Fibroblast of skin of left biceps (primary cell): ENCODE data around the gene TIGD3.

Experiments used
- DNase-seq, 2 experiments: peaks; one replicate each; pipeline ENCODE4 v3.0.0-alpha.2; 2013; ENCODE audit warnings: low read depth in 2 of 2

TIGD3 gene

GRCh38 chr11:65354265-65355012, at the start of gene TIGD3:
Gene TIGD3 (plus strand): TSS chr11:65354751. CDS start chr11:65355809, 1,058 bp downstream.
- peak; percentile 72 to 76 for DNase-seq

GRCh38 chr11:65305501-65306268, 48.9 kb upstream of the TIGD3 start:
- no peak for DNase-seq

GRCh38 chr11:65307298-65308229, 47.0 kb upstream of the TIGD3 start:
- DNase-seq: no peak

- no peak for DNase-seq
Measured at GRCh38 chr11:65308281-65308891, 46.2 kb upstream of the TIGD3 start.

GRCh38 chr11:65309006-65309405, 45.5 kb upstream of the TIGD3 start:
- DNase-seq: no peak

GRCh38 chr11:65310215-65310614, 44.3 kb upstream of the TIGD3 start:
- no peak for DNase-seq

GRCh38 chr11:65310736-65311135, 43.8 kb upstream of the TIGD3 start:
- no peak for DNase-seq

- DNase-seq: no peak
Measured at GRCh38 chr11:65311170-65311678, 43.3 kb upstream of the TIGD3 start.

- no peak for DNase-seq
Measured at GRCh38 chr11:65314501-65315203, 39.9 kb upstream of the TIGD3 start, which contains the start of gene CDC42EP2. Gene CDC42EP2 (plus strand): TSS chr11:65314866. CDS start chr11:65320899, 6,033 bp downstream.

GRCh38 chr11:65315204-65315865, 39.2 kb upstream of the TIGD3 start:
- no peak for DNase-seq

GRCh38 chr11:65315866-65316226, 38.7 kb upstream of the TIGD3 start:
- no peak for DNase-seq

GRCh38 chr11:65316227-65317024, 38.1 kb upstream of the TIGD3 start:
- DNase-seq: peak; percentile 90

- DNase-seq: no peak
Measured at GRCh38 chr11:65317025-65317786, 37.3 kb upstream of the TIGD3 start.

GRCh38 chr11:65320386-65321075, 34.0 kb upstream of the TIGD3 start:
- no peak for DNase-seq

GRCh38 chr11:65321076-65321475, 33.5 kb upstream of the TIGD3 start:
- DNase-seq: no peak

GRCh38 chr11:65321828-65322485, 32.6 kb upstream of the TIGD3 start:
- DNase-seq: no peak

- no peak for DNase-seq
Measured at GRCh38 chr11:65323813-65324212, 30.7 kb upstream of the TIGD3 start.
